Loucy (cell line): ENCODE results near the gene ANAPC2.

ENCODE experiments used
- EZH2phosphoT487 ChIP-seq: fragments of 200-600 bp; IDR thresholded peaks from 2 replicates; pipeline ENCODE4 v1.6.1; 2018; ENCODE audit warnings: antibody characterized with exemption, mild to moderate bottlenecking, moderate library complexity, borderline replicate concordance
- TF ChIP-seq, protein P1 (sequence below): fragments of 200-600 bp; sonication (generic); conservative IDR thresholded peaks from 2 replicates; pipeline ENCODE4 v1.5.1; 2014; ENCODE audit warnings: mild to moderate bottlenecking, antibody characterized with exemption, low read length

DNA sequence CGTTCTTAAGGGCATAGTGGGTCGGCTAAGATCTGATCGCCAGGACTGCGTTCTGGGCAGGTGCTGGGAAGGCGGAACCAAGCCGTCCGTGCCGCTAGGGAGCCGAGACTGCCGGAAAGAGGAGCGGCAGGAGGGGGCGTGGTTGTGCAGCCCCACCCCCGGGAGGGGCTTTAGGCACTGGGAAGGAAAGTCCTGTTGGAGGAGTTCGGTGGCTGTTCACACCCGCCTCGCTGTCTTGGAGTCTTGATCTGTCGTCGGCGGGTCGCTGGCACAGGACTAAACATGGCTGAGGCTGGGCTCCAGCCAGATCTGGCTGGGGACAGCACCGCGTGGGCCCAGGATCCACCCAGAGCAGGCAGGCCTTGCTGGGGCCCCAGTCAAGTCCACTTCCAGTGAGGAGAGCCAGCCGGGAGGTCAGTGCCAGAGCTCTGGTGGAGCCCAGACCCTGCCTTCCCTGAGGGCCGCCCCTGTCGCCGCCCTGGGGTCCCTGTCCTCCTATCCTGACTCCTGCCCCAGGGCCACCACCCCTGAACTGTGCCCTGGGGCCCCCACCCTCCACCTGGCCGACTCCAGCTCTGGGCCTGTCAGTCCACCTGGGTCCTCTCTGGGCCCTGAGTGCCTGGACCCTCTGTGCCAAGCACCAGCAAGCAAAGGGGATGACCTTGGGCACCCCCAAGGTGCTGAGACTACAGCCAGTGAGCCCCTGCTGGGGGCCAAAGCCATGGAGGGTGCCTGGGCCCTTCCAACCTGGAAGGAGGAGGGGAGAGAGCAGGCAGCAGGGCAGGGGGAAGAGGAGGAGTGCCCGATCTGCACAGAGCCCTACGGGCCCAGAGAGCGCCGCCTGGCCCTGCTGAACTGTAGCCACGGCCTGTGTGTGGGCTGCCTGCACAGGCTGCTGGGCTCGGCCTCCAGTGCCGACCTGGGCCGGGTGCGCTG, 29.2 kb upstream of the ANAPC2 start:
- TF ChIP-seq, protein P1, sequence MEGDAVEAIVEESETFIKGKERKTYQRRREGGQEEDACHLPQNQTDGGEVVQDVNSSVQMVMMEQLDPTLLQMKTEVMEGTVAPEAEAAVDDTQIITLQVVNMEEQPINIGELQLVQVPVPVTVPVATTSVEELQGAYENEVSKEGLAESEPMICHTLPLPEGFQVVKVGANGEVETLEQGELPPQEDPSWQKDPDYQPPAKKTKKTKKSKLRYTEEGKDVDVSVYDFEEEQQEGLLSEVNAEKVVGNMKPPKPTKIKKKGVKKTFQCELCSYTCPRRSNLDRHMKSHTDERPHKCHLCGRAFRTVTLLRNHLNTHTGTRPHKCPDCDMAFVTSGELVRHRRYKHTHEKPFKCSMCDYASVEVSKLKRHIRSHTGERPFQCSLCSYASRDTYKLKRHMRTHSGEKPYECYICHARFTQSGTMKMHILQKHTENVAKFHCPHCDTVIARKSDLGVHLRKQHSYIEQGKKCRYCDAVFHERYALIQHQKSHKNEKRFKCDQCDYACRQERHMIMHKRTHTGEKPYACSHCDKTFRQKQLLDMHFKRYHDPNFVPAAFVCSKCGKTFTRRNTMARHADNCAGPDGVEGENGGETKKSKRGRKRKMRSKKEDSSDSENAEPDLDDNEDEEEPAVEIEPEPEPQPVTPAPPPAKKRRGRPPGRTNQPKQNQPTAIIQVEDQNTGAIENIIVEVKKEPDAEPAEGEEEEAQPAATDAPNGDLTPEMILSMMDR: no peak
- no peak for TF ChIP-seq EZH2phosphoT487
